Measurements from ENCODE around the gene RXRA.

- TF ChIP-seq CTCF (IDR thresholded peaks at IDR 0.05; ENCODE audit: extremely low read depth in 1 of 2, insufficient read depth in 1 of 2, low read depth in 1 of 2, low read length in 2 of 2) (no peak), POLR2AphosphoS5 (IDR thresholded peaks at IDR 0.05; ENCODE audit: insufficient read depth, low read depth, low read length) (peak; percentile 46), POLR2A (IDR thresholded peaks at IDR 0.05; ENCODE audit: low read depth, low read length) (no peak), EZH2 (IDR thresholded peaks at IDR 0.05; ENCODE audit: borderline replicate concordance, low read depth, low read length, severe bottlenecking) (no peak), MAX (IDR thresholded peaks at IDR 0.05; ENCODE audit: insufficient read depth, insufficient read length) (peak; percentile 23)
Measured at GRCh38 chr9:134366223-134367031, 40.2 kb downstream of the RXRA start.

Measured in endothelial cell of umbilical vein (primary cell).